ENCODE measurements around the gene RNF144B.

DNA sequence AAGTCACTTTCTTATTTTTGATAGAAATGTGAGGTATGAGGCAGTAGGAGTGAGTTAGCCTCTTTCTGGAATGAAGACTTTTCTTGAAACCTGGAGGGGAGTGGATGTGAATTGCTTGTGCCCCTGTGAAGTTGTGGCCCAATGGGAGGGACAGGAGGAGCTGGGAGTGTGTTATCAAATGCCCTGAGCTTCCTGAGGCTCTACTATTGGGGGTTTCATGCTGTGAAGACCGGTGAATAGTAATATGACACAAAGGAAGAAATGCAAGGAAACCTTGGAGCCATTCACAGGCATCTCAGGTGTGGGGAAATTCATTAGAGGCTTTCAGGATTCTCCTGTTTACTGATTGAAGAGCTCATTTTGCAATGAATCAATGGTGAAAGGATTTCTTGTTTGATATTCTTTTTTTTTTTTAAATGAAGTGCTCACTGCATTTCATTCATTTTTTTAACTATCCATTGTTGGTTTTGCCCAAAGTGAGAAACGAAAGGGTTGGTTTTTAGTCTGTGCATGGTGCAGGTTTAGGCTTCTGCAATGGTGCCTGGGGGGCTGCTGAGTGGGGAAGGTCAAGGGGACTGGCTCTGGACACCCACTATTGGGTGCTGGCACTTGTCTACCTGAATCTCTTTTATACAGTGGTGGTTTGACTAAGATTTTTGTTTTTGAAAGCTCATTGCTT is 8.2 kb downstream of the RNF144B start:
- TF ChIP-seq POLR2A (IDR thresholded peaks at IDR 0.05; ENCODE audit: low read depth, low read length), result no peak
- TF ChIP-seq TAF1 (IDR thresholded peaks at IDR 0.05; ENCODE audit: borderline replicate concordance, low read depth, low read length), result no peak
- no peak for TF ChIP-seq POLR2AphosphoS5 (IDR thresholded peaks at IDR 0.05; ENCODE audit: low read depth, low read length)

Data from GM12892 (cell line).